Endothelial cell of umbilical vein (primary cell): Measurements from ENCODE around the gene RNPEP. TPM values are rescaled to one million over a fixed set of nuclear protein-coding genes. Genes with fewer than 3 reads are reported as not detected.
A peak's percentile ranks its signal among the peaks of the same experiment; 100 is the strongest.

Experiments used
- BruUV-seq: library from RNA; stranded (reverse); fragments of 400-500 nt; replicated peaks from 2 replicates; lab custom pipeline; 2021; lab: Mats Ljungman, UMichigan
- CTCF ChIA-PET: fragments of 300-600, 350-600 bp; sonication (Branson Sonifier 250); formaldehyde crosslinking; loops from one replicate; lab custom pipeline; 2021; ENCODE audit warnings: antibody characterized with exemption, inconsistent platforms; lab: Charles Lee
- POLR2A ChIA-PET: fragments of 300-600, 350-600 bp; sonication (Branson Sonifier 250); formaldehyde crosslinking; loops from one replicate; lab custom pipeline; 2021; ENCODE audit warnings: antibody characterized with exemption, inconsistent platforms; lab: Charles Lee
- DNase-seq: peaks from one replicate; pipeline ENCODE4 v3.0.0-alpha.2; 2011; ENCODE audit warnings: low read depth, low spot score
- FAIRE-seq: peaks from 2 replicates; lab custom pipeline; 2011; peaks lifted over from hg19 to GRCh38; lab: Jason Lieb, UNC
- H2AFZ ChIP-seq: 2 replicates; pipeline ENCODE4 v1.6.0; 2012; ENCODE audit warnings: low read depth, low read length, control low read depth, inconsistent platforms
- H3K27ac ChIP-seq: 2 replicates; pipeline ENCODE4 v1.5.1; 2011; ENCODE audit warnings: low read depth, mild to moderate bottlenecking, control low read depth, low read length, moderate library complexity; ENCODE audit not compliant: insufficient read depth
- H3K27me3 ChIP-seq, 2 experiments: 2 replicates each; pipeline versions ENCODE4 v1.6.0 to v1.6.1; 2011; ENCODE audit warnings: low read length in 2 of 2, mixed read lengths in 1 of 2; ENCODE audit not compliant: control insufficient read depth in 2 of 2, insufficient read depth in 2 of 2
- H3K36me3 ChIP-seq, 2 experiments: 2 replicates in 1 of 2; 3 replicates in 1 of 2; pipeline ENCODE4 v1.5.1; 2011; ENCODE audit warnings: low read length in 2 of 2, mild to moderate bottlenecking in 1 of 2, moderate library complexity in 1 of 2; ENCODE audit not compliant: control insufficient read depth in 2 of 2, insufficient read depth in 2 of 2; ENCODE audit errors: extremely low read depth in 1 of 2
- H3K4me1 ChIP-seq: 3 replicates; pipeline ENCODE4 v1.5.1; 2011; ENCODE audit warnings: mild to moderate bottlenecking, low read length; ENCODE audit not compliant: control insufficient read depth, insufficient read depth; ENCODE audit errors: extremely low read depth
- H3K4me2 ChIP-seq: 2 replicates; pipeline ENCODE4 v1.6.1; 2011; ENCODE audit warnings: low read length, control low read depth, mixed read lengths; ENCODE audit not compliant: insufficient read depth
- H3K4me3 ChIP-seq, 3 experiments: fragments of 200-600 bp in 1 of 3; sonication (generic), shearing (Covaris generic) in 1 of 3; replicated peaks in 1 of 3; 2 replicates each; pipeline ENCODE4 v1.5.1; 2011 to 2016; ENCODE audit warnings: control low read depth in 3 of 3, low read length in 3 of 3, mild to moderate bottlenecking in 2 of 3, inconsistent platforms in 1 of 3, low read depth in 1 of 3, moderate library complexity in 1 of 3; ENCODE audit not compliant: insufficient read depth in 1 of 3
- H3K79me2 ChIP-seq: 2 replicates; pipeline ENCODE4 v1.6.0; 2012; ENCODE audit warnings: low read length, inconsistent platforms; ENCODE audit not compliant: control insufficient read depth, insufficient read depth
- H3K9ac ChIP-seq: replicated peaks from 2 replicates; pipeline ENCODE3; 2011; ENCODE audit warnings: low read length, control low read depth; ENCODE audit not compliant: insufficient read depth; ENCODE audit errors: extremely low read depth
- H3K9me1 ChIP-seq: replicated peaks from 3 replicates; pipeline ENCODE4 v1.6.0; 2011; ENCODE audit warnings: mild to moderate bottlenecking, low read length; ENCODE audit not compliant: control insufficient read depth, insufficient read depth; ENCODE audit errors: extremely low read depth
- H3K9me3 ChIP-seq: replicated peaks from 2 replicates; pipeline ENCODE4 v1.5.1; 2012; ENCODE audit warnings: low read length, inconsistent platforms; ENCODE audit not compliant: control insufficient read depth, insufficient read depth
- H4K20me1 ChIP-seq: replicated peaks from 2 replicates; pipeline ENCODE3; 2011; ENCODE audit warnings: mild to moderate bottlenecking, low read length; ENCODE audit not compliant: control insufficient read depth, insufficient read depth; ENCODE audit errors: extremely low read depth
- FOS ChIP-seq: IDR thresholded peaks from 2 replicates; pipeline ENCODE4 v1.6.1; 2011; ENCODE audit warnings: mild to moderate bottlenecking, low read length, moderate library complexity, borderline replicate concordance; ENCODE audit not compliant: insufficient read depth
- POLR2A ChIP-seq: IDR thresholded peaks from 2 replicates; pipeline ENCODE4 v1.6.1; 2012; ENCODE audit warnings: low read depth, mild to moderate bottlenecking, control low read depth, low read length
- POLR2AphosphoS5 ChIP-seq: IDR thresholded peaks from 2 replicates; pipeline ENCODE4 v1.6.1; 2012; ENCODE audit warnings: low read depth, mild to moderate bottlenecking, control low read depth, low read length, moderate library complexity; ENCODE audit not compliant: insufficient read depth
- dilution Hi-C: fragments of 300-500 bp; cut with MboI; formaldehyde crosslinking; loops from one replicate; pipeline ENCODE4 v1.15.0; 2019; ENCODE audit warnings: low sequenced_read_pairs; ENCODE audit not compliant: extremely low pct_ligation_motif_present
- intact Hi-C: fragments of 100-400 bp; cut with micrococcal nuclease; formaldehyde crosslinking; loops from one replicate; pipeline ENCODE4 v1.10.0; 2022
- polyA plus RNA-seq, 4 experiments: library from polyadenylated mRNA; depleted of rRNA in 3 of 4; stranded (reverse) in 3 of 4; unstranded in 1 of 4; fragments of >200 nt; gene quantifications; 2 replicates each; pipeline versions ENCODE4 v1.2.1 to v1.2.3, GENCODE V29; 2011 to 2012; ENCODE audit warnings: missing spikeins in 1 of 4
- total RNA-seq: library from RNA; stranded (reverse); gene quantifications from 2 replicates; pipeline ENCODE4 v1.2.3, GENCODE V29; 2021
- TF ChIP-seq, protein P1 (sequence below), 2 donors: IDR thresholded peaks; 1 replicate in 1 of 2; 2 replicates in 1 of 2; pipeline ENCODE4 v1.5.1; 2011; ENCODE audit warnings: low read length in 2 of 2, mild to moderate bottlenecking in 2 of 2, moderate library complexity in 2 of 2, control low read depth in 1 of 2, inconsistent platforms in 1 of 2, low read depth in 1 of 2; ENCODE audit not compliant: insufficient read depth in 1 of 2; ENCODE audit errors: extremely low read depth in 1 of 2
- TF ChIP-seq, protein P2 (sequence below): IDR thresholded peaks from 2 replicates; pipeline ENCODE4 v1.6.1; 2011; ENCODE audit not compliant: insufficient read depth, insufficient read length

The RNPEP gene
- total and polyA plus RNA-seq, 2 donors (not counting 3 experiments of a cell fraction or from before 2014, with no cell fraction given), result 56.1 to 73.5 TPM

DNA sequence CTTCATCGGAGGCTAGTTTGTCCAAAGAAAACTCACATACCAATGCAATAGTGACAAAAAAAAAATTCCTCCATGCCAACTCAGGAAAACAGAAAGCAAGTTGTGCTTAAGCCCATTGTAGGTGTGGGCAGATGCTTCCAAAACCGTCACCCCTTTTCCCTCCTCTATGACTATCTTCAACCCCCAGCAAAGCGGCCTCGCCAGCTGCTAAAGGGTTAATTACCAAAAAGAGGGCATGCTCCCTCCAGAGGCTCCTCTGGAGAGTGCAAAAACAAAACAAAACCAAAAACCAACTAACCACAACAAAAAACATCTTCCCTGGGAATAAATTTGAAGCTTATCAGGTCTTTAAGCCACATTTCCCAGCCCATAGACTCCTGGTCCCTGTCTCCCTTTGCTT is 37.3 kb upstream of the RNPEP start:
- Histone ChIP-seq H3K9me1 (no peaks in the 10 kb centered on the region), H3K79me2 (no peaks in the 10 kb centered on the region), H3K9me3 (no peaks in the 10 kb centered on the region), H3K27me3 (peaks cover 11 to 13% of the 10 kb centered on the region in 2 experiments), H3K9ac (no peak overlapping the region), H3K27ac (no peak overlapping the region), H3K4me3 (no peak overlapping the region), H3K36me3 (no peaks in the 10 kb centered on the region), H2AFZ (no peak overlapping the region), H4K20me1 (no peaks in the 10 kb centered on the region), H3K4me1 (peaks cover 9% of the 10 kb centered on the region), H3K4me2 (no peak overlapping the region)
- dilution Hi-C loops, result no loop called here
- intact Hi-C loops, result no loop called here
- TF ChIP-seq FOS, result no peak
- TF ChIP-seq, protein P1, sequence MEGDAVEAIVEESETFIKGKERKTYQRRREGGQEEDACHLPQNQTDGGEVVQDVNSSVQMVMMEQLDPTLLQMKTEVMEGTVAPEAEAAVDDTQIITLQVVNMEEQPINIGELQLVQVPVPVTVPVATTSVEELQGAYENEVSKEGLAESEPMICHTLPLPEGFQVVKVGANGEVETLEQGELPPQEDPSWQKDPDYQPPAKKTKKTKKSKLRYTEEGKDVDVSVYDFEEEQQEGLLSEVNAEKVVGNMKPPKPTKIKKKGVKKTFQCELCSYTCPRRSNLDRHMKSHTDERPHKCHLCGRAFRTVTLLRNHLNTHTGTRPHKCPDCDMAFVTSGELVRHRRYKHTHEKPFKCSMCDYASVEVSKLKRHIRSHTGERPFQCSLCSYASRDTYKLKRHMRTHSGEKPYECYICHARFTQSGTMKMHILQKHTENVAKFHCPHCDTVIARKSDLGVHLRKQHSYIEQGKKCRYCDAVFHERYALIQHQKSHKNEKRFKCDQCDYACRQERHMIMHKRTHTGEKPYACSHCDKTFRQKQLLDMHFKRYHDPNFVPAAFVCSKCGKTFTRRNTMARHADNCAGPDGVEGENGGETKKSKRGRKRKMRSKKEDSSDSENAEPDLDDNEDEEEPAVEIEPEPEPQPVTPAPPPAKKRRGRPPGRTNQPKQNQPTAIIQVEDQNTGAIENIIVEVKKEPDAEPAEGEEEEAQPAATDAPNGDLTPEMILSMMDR (IDR thresholded peaks at IDR 0.05; ENCODE audit: extremely low read depth in 1 of 2, insufficient read depth in 1 of 2, low read depth in 1 of 2, low read length in 2 of 2), result peak in 1 of 2 donors; percentile 5
- no peak for DNase-seq
- BruUV-seq, result no TSS peak
- CTCF ChIA-PET, result interaction anchor here (0.9 to 2.9 kb wide), 9 partner anchors 19 to 51 kb away, joined by 3 to 31 read pairs (median 7); no protein-coding TSS in a partner anchor
- FAIRE-seq, result no peak
- POLR2A ChIA-PET, result no interaction called here

DNA sequence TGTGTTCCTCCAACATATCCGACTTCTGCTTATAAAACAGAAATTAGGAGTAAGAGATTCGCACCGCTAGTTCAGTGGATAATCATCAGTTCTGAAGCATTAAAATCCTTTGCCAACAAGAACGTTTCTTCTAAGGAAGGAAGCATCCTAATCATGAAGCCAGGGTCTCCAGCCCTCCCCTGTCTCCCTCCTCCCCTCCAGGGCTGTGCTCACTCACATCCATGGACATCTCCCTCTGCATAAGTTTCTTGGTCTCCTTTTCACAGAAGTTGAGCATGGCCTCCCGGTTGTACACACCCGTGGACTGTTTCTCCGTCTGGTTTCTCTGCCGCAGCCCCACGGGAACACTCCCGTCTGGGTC is 36.6 kb upstream of the RNPEP start:
- peak overlapping the region in 1 of 3 experiments; percentile 3 for H3K4me3 ChIP-seq
- peak overlapping the region; percentile 30 for H2AFZ ChIP-seq
- DNase-seq, result no peak
- ChIA-PET POLR2A (interaction anchor here (0.6 to 1.1 kb wide), 4 partner anchors 10 to 41 kb away, joined by 3 to 8 read pairs (median 3); no protein-coding TSS in a partner anchor), CTCF (interaction anchor here (0.9 to 2.9 kb wide), 12 partner anchors 12 to 68 kb away, joined by 3 to 31 read pairs (median 6); no protein-coding TSS in a partner anchor)
- no peaks in the 10 kb centered on the region for H3K79me2 ChIP-seq
- dilution Hi-C loops, result no loop called here
- BruUV-seq, result no TSS peak
- no peak overlapping the region for H3K9ac ChIP-seq
- intact Hi-C loops, result loop anchor here (2.0 kb wide), 2 partner anchors 13 to 49 kb away; no protein-coding TSS in a partner anchor
- H3K4me1 ChIP-seq, result peaks cover 9% of the 10 kb centered on the region
- TF ChIP-seq, protein P2, sequence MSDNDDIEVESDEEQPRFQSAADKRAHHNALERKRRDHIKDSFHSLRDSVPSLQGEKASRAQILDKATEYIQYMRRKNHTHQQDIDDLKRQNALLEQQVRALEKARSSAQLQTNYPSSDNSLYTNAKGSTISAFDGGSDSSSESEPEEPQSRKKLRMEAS, result no peak
- TF ChIP-seq POLR2A (no peak), POLR2AphosphoS5 (no peak)
- H3K9me3 ChIP-seq, result no peaks in the 10 kb centered on the region
- H3K4me2 ChIP-seq, result peak overlapping the region; percentile 9
- FAIRE-seq, result no peak
- H4K20me1 ChIP-seq, result no peaks in the 10 kb centered on the region
- no peaks in the 10 kb centered on the region for H3K9me1 ChIP-seq
- no peaks in the 10 kb centered on the region for H3K36me3 ChIP-seq
- no peak overlapping the region for H3K27ac ChIP-seq
- H3K27me3 ChIP-seq, result peaks cover 11 to 13% of the 10 kb centered on the region in 2 experiments
